K562 (cell line): ENCODE measurements around the gene BECN2.

ENCODE experiments used
- BACH1 ChIP-seq: fragments of 200-800 bp; sonication (Bioruptor generic); IDR thresholded peaks from 2 replicates; pipeline ENCODE4 v1.6.1; 2016; ENCODE audit warnings: missing genetic modification characterization, missing compliant biosample characterization
- CEBPB ChIP-seq: fragments of 450-650 bp; IDR thresholded peaks from 2 replicates; pipeline ENCODE4 v1.6.1; 2016; ENCODE audit warnings: missing genetic modification characterization, missing compliant biosample characterization
- CTCF ChIP-seq, 3 experiments: IDR thresholded peaks in 2 of 3; conservative IDR thresholded peaks in 1 of 3; 2 replicates each; pipeline ENCODE4 v1.5.1; 2011 to 2012; ENCODE audit warnings: low read length in 3 of 3, mild to moderate bottlenecking in 3 of 3, control low read depth in 2 of 3, improper control_type of control experiment in 1 of 3, inconsistent platforms in 1 of 3, low read depth in 1 of 3, mixed read lengths in 1 of 3, moderate library complexity in 1 of 3; ENCODE audit not compliant: insufficient read depth in 2 of 3
- MYBL2 ChIP-seq, 2 experiments: fragments of 450-650 bp in 1 of 2; sonication (generic) in 1 of 2; formaldehyde crosslinking in 1 of 2; IDR thresholded peaks; 2 replicates each; pipeline versions ENCODE4 v1.6.1 to v1.8.1; 2017 to 2022; ENCODE audit warnings: borderline replicate concordance in 1 of 2, inconsistent platforms in 1 of 2, low read depth in 1 of 2, mild to moderate bottlenecking in 1 of 2, missing genetic modification reagents in 1 of 2, moderate library complexity in 1 of 2
- POLR2AphosphoS5 ChIP-seq: IDR thresholded peaks from 2 replicates; pipeline ENCODE4 v1.6.1; 2011; ENCODE audit warnings: mild to moderate bottlenecking, low read depth, low read length, moderate library complexity; ENCODE audit not compliant: control insufficient read depth, insufficient read depth
- TFAP4 ChIP-seq: sonication (generic); formaldehyde crosslinking; IDR thresholded peaks from 2 replicates; pipeline ENCODE4 v1.8.0; 2022; ENCODE audit warnings: missing genetic modification reagents, mild to moderate bottlenecking, moderate library complexity, borderline replicate concordance
- ZNF239 ChIP-seq: fragments of 250-450 bp; sonication (Bioruptor Pico); IDR thresholded peaks from 2 replicates; pipeline ENCODE4 v1.4.0; 2020; ENCODE audit warnings: mild to moderate bottlenecking
- ZNF830 ChIP-seq: fragments of 250-450 bp; sonication (Bioruptor Pico); IDR thresholded peaks from 2 replicates; pipeline ENCODE4 v1.5.0; 2021; ENCODE audit warnings: mild to moderate bottlenecking

GRCh38 chr1:241994171-241994570 is 36.6 kb downstream of the BECN2 start:
- no peak for TF ChIP-seq MYBL2 (IDR thresholded peaks at IDR 0.05; ENCODE audit: low read depth)
- TF ChIP-seq MYBL2 (CRISPR knock-in tag; IDR thresholded peaks at IDR 0.05; ENCODE audit: borderline replicate concordance), result no peak
- no peak for TF ChIP-seq ZNF830 (CRISPR knock-in tag)
- TF ChIP-seq POLR2AphosphoS5, result no peak
- no peak for TF ChIP-seq CTCF (IDR thresholded peaks at IDR 0.05 in 2 of 3, conservative IDR thresholded peaks at IDR 0.05 in 1 of 3; ENCODE audit: insufficient read depth in 2 of 3, low read depth in 1 of 3, low read length in 3 of 3)
- TF ChIP-seq BACH1, result no peak
- no peak for TF ChIP-seq ZNF239 (CRISPR knock-in tag)
- no peak for TF ChIP-seq TFAP4 (CRISPR knock-in tag)
- TF ChIP-seq CEBPB, result no peak
